Erythroblast (primary cell): ENCODE data around the gene AFAP1.

Source experiments
- GATA1 ChIP-seq: IDR thresholded peaks from 2 replicates; pipeline ENCODE4 v1.6.1; 2011; ENCODE audit warnings: low read depth, mild to moderate bottlenecking, control low read depth, low read length, moderate library complexity
- POLR2A ChIP-seq: IDR thresholded peaks from 2 replicates; pipeline ENCODE4 v1.6.1; 2011; ENCODE audit warnings: mild to moderate bottlenecking, low read length

GRCh38 chr4:7918981-7919380 lies 20.7 kb downstream of the AFAP1 start:
- TF ChIP-seq POLR2A (no peak), GATA1 (no peak)
